22Rv1 (cell line): ENCODE data around the gene PPP1CA.

Experiments used
- H3K27ac ChIP-seq: fragments of 450-650 bp; 2 replicates; pipeline ENCODE4 v1.5.1; 2017
- CTCF ChIP-seq: fragments of 450-650 bp; IDR thresholded peaks from 2 replicates; pipeline ENCODE4 v1.5.1; 2017; ENCODE audit warnings: mild to moderate bottlenecking
- ZFX ChIP-seq: fragments of 450-650 bp; IDR thresholded peaks from 2 replicates; pipeline ENCODE4 v1.6.1; 2017; ENCODE audit warnings: antibody characterized with exemption, borderline replicate concordance

PPP1CA gene

GRCh38 chr11:67395555-67396258 lies 6.0 kb downstream of the PPP1CA start:
- peak overlapping the region; percentile 96 for H3K27ac ChIP-seq
- TF ChIP-seq ZFX (no peak), CTCF (no peak)

GRCh38 chr11:67393990-67394389 lies 7.7 kb downstream of the PPP1CA start:
- H3K27ac ChIP-seq: 0 out of 2 replicates have a peak overlapping the region, but pooled peaks have one; percentile 89
- TF ChIP-seq CTCF (no peak), ZFX (no peak)

GRCh38 chr11:67393437-67393836 lies 8.2 kb downstream of the PPP1CA start:
- peak overlapping the region; percentile 89; the same call in 1 of the 2 replicates for H3K27ac ChIP-seq
- TF ChIP-seq ZFX (no peak), CTCF (no peak)

- TF ChIP-seq ZFX: no peak
- no peak for TF ChIP-seq CTCF
- peak overlapping the region; percentile 89 for H3K27ac ChIP-seq
These were observed 9.4 kb downstream of the PPP1CA start for GRCh38 chr11:67392183-67392715.

GRCh38 chr11:67391304-67392182 lies 10.1 kb downstream of the PPP1CA start, which contains the start of gene RAD9A:
RAD9A (plus strand) TSS chr11:67391986; CDS start chr11:67392045, 59 bp downstream.
- H3K27ac ChIP-seq: peak within 1 kb of the TSS; percentile 89
- TF ChIP-seq CTCF: no peak

- TF ChIP-seq CTCF: no peak
- no peak for TF ChIP-seq ZFX
- peak overlapping the region; percentile 89 for H3K27ac ChIP-seq
These were observed 10.7 kb downstream of the PPP1CA start for GRCh38 chr11:67390947-67391303.

GRCh38 chr11:67389477-67389876 lies 12.2 kb downstream of the PPP1CA start:
- no peak for TF ChIP-seq ZFX
- peak; percentile 75 for TF ChIP-seq CTCF
- peak overlapping the region; percentile 12; the same call in 1 of the 2 replicates for H3K27ac ChIP-seq
